K562 (cell line): ENCODE results near the gene MECR. TPM values are rescaled to one million over a fixed set of nuclear protein-coding genes. Genes with fewer than 3 reads are reported as not detected.

Source experiments
- ATAC-seq: fragments of 200-7000 bp; cut with Tn5 transposase; 3 replicates; pipeline ENCODE4 v1.9.1; 2020; ENCODE audit warnings: moderate library complexity
- BruUV-seq: library from RNA; stranded (reverse); fragments of 400-500 nt; replicated peaks from 2 replicates; lab custom pipeline; 2021; lab: Mats Ljungman, UMichigan
- CTCF ChIA-PET: fragments of 300-600 bp; formaldehyde crosslinking; extraction: SDS; loops from one replicate; lab custom pipeline; 2021; ENCODE audit warnings: low intra/inter-chr PET ratio; lab: Yijun Ruan, JAX
- POLR2A ChIA-PET: fragments of 300-600, 350-650 bp; sonication (Branson Sonifier 250); formaldehyde crosslinking; extraction: SDS; loops from one replicate; lab custom pipeline; 2021; ENCODE audit warnings: antibody characterized with exemption, inconsistent platforms; lab: Yijun Ruan, JAX
- DNase-seq, 4 experiments: peaks; one replicate each; pipeline versions ENCODE4 v3.0.0 to v3.0.0-alpha.2; 2011 to 2018; ENCODE audit warnings: low spot score in 3 of 4, mixed read lengths in 3 of 4; ENCODE audit errors: extremely low read depth in 1 of 4
- FAIRE-seq: peaks from 2 replicates; lab custom pipeline; 2011; peaks lifted over from hg19 to GRCh38; lab: Jason Lieb, UNC
- H2AFZ ChIP-seq: 2 replicates; pipeline ENCODE4 v1.6.0; 2011; ENCODE audit warnings: low read depth, low read length, control low read depth, inconsistent platforms
- H3K27ac ChIP-seq: fragments of 200-600 bp; 3 replicates; pipeline ENCODE4 v1.8.0; 2011; ENCODE audit warnings: low read depth, mild to moderate bottlenecking, control low read depth, inconsistent platforms, low read length, moderate library complexity, mixed read lengths; ENCODE audit errors: extremely low read depth
- H3K27me3 ChIP-seq, 2 experiments: fragments of 300-600 bp in 1 of 2; 2 replicates in 1 of 2; 3 replicates in 1 of 2; pipeline versions ENCODE4 v1.6.0 to v1.8.0; 2011; ENCODE audit warnings: inconsistent platforms in 2 of 2, low read length in 2 of 2, mild to moderate bottlenecking in 1 of 2, mixed read lengths in 1 of 2, moderate library complexity in 1 of 2; ENCODE audit not compliant: control insufficient read depth in 2 of 2, insufficient read depth in 2 of 2
- H3K36me3 ChIP-seq: fragments of 300-600 bp; 3 replicates; pipeline ENCODE4 v1.8.0; 2011; ENCODE audit warnings: mild to moderate bottlenecking, low read length, inconsistent platforms; ENCODE audit not compliant: control insufficient read depth, insufficient read depth
- H3K4me1 ChIP-seq, 2 experiments: fragments of 200-600 bp in 1 of 2; replicated peaks in 1 of 2; 2 replicates in 1 of 2; 3 replicates in 1 of 2; pipeline versions ENCODE4 v1.5.1 to v1.8.0; 2011; ENCODE audit warnings: inconsistent platforms in 2 of 2, low read length in 2 of 2, mild to moderate bottlenecking in 1 of 2, mixed read lengths in 1 of 2, moderate library complexity in 1 of 2; ENCODE audit not compliant: control insufficient read depth in 2 of 2, insufficient read depth in 2 of 2
- H3K4me2 ChIP-seq: 2 replicates; pipeline ENCODE4 v1.6.1; 2011; ENCODE audit warnings: low read length, control low read depth, inconsistent platforms, mixed read lengths; ENCODE audit not compliant: insufficient read depth
- H3K4me3 ChIP-seq: fragments of 200-600 bp; sonication (generic), shearing (Covaris generic); 2 replicates; pipeline ENCODE4 v1.5.1; 2016; ENCODE audit warnings: control low read depth, inconsistent platforms
- H3K79me2 ChIP-seq: fragments of 200-600 bp; 3 replicates; pipeline ENCODE4 v1.8.0; 2011; ENCODE audit warnings: low read length, inconsistent platforms; ENCODE audit not compliant: control insufficient read depth, insufficient read depth
- H3K9ac ChIP-seq, 2 experiments: 2 replicates each; pipeline versions ENCODE4 v1.6.0 to v1.6.1; 2011; ENCODE audit warnings: low read depth in 2 of 2, low read length in 2 of 2, control low read depth in 1 of 2, inconsistent platforms in 1 of 2, mild to moderate bottlenecking in 1 of 2, mixed read lengths in 1 of 2; ENCODE audit not compliant: insufficient read depth in 1 of 2
- H3K9me1 ChIP-seq: one replicate; pipeline ENCODE4 v1.6.0; 2011; ENCODE audit warnings: inconsistent platforms, mild to moderate bottlenecking, low read length, moderate library complexity; ENCODE audit not compliant: control insufficient read depth, insufficient read depth
- H3K9me3 ChIP-seq: replicated peaks from 2 replicates; pipeline ENCODE4 v1.5.1; 2011; ENCODE audit warnings: low read depth, low read length, inconsistent platforms; ENCODE audit not compliant: control insufficient read depth, insufficient read depth
- H4K20me1 ChIP-seq: replicated peaks from 2 replicates; pipeline ENCODE4 v1.6.1; 2011; ENCODE audit warnings: low read length, inconsistent platforms, mixed read lengths; ENCODE audit not compliant: control insufficient read depth, insufficient read depth
- FOSL1 ChIP-seq: fragments of 200-800 bp; sonication (Bioruptor generic); conservative IDR thresholded peaks from 2 replicates; pipeline ENCODE4 v1.6.1; 2016; ENCODE audit warnings: missing genetic modification characterization, missing compliant biosample characterization
- MTF1 ChIP-seq: fragments of 250-450 bp; sonication (Bioruptor Pico); IDR thresholded peaks from 2 replicates; pipeline ENCODE4 v1.9.0; 2021; ENCODE audit warnings: moderate library complexity, mild to moderate bottlenecking, inconsistent platforms, borderline replicate concordance
- POLR2G ChIP-seq: fragments of 200-400 bp; formaldehyde crosslinking; IDR thresholded peaks from 2 replicates; pipeline ENCODE4 v1.6.1; 2017; ENCODE audit warnings: low read depth, mild to moderate bottlenecking, antibody characterized with exemption, low read length, moderate library complexity
- SETDB1 ChIP-seq: IDR thresholded peaks from one replicate; pipeline ENCODE4 v1.6.1; 2012; ENCODE audit warnings: low read length, control low read depth, inconsistent platforms
- SOX6 ChIP-seq: fragments of 450-650 bp; IDR thresholded peaks from 2 replicates; pipeline ENCODE4 v1.6.1; 2014; ENCODE audit warnings: mild to moderate bottlenecking
- SPI1 ChIP-seq: IDR thresholded peaks from 2 replicates; pipeline ENCODE4 v1.6.1; 2011; ENCODE audit warnings: low read depth, low read length, control low read depth, borderline replicate concordance
- ZNF79 ChIP-seq: fragments of 250-450 bp; sonication (Bioruptor Pico); IDR thresholded peaks from 2 replicates; pipeline ENCODE4 v1.4.0; 2020; ENCODE audit warnings: low read depth, mild to moderate bottlenecking, moderate library complexity
- WGBS: fragments of 100-300 bp; shearing (Covaris generic); methylation state at CpG from one replicate; pipeline ENCODE4 v1.1.6; 2016; ENCODE audit warnings: low coverage, mixed read lengths; ENCODE audit not compliant: insufficient coverage; ENCODE audit errors: missing lambda C conversion rate; 5-methylcytosine and 5-hydroxymethylcytosine counted together
- in situ Hi-C: fragments of 300-500 bp; cut with MboI; formaldehyde crosslinking; loops from 4 replicates; pipeline ENCODE4 v1.15.0; 2018; ENCODE audit warnings: inconsistent platforms, mixed read lengths
- intact Hi-C: fragments of 100-400 bp; cut with micrococcal nuclease; formaldehyde crosslinking; loops from 2 replicates; pipeline ENCODE4 v1.14.2; 2022
- polyA plus RNA-seq, 8 experiments: library from polyadenylated mRNA; depleted of rRNA in 4 of 8; stranded (reverse) in 5 of 8; unstranded in 3 of 8; fragments of >200 nt; fragmentation: Nextera tagmentation in 2 of 8; fragmentation: Illumina TruSeq in 1 of 8; extraction: Ambion mirVana in 2 of 8; extraction: Trizol in 1 of 8; gene quantifications; 2 replicates each; pipeline versions ENCODE4 v1.2.1 to v1.2.3, GENCODE V29; 2011 to 2014; ENCODE audit warnings: inconsistent platforms in 1 of 8, missing spikeins in 1 of 8
- total RNA-seq, 7 experiments: library from RNA; depleted of rRNA in 6 of 7; stranded (reverse); fragments of >200 nt in 6 of 7; fragmentation: Illumina TruSeq in 2 of 7; extraction: Trizol in 2 of 7; gene quantifications; 2 replicates each; pipeline versions ENCODE4 v1.2.1 to v1.2.3, GENCODE V29; 2011 to 2021; ENCODE audit warnings: low replicate concordance in 1 of 7
- TF ChIP-seq, protein P1 (sequence below): fragments of 250-450 bp; sonication (Bioruptor Pico); IDR thresholded peaks from 2 replicates; pipeline ENCODE4 v1.5.1; 2021; ENCODE audit warnings: mild to moderate bottlenecking

Gene MECR
- total and polyA plus RNA-seq, 9 of the 15 experiments (the other 6 are each of a cell fraction or from before 2014, with no cell fraction given) = 10.4 to 58.6 (median 42.9) TPM

DNA sequence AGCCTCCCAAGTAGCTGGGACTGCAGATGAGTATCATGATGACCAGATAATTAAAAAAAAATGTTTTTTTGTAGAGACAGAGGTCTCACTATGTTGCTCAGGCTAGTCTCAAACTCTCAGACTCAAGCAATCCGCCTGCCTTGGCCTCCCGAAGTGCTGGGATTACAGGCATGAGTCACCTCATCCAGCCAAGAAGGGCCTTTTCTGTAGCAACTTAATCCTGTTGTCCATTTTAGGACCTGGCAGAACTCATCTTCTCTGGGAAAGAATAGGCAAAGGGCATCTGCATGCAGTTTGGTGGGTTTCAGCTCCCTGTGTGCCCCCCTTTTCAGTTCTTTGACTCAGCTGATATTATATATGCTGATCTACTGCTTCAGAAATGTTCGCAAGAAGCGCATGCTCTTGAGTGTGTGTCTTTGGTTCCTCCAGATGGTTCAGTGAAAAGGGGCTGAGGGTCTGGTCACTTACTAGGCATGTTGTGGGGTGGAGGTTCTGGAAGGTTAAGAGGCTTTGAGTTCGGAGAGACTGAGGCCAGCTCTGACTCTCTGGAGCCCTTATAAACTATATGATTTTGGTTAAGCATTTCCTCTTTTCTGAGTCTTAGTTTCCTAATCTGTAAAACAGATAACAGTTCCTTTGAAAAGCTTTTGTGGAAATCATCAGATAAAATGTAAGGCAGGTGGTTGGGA, 29.7 kb downstream of the MECR start:
- no peak for FAIRE-seq
- POLR2A ChIA-PET = interaction anchor here (0.6 to 2.7 kb wide), 8 partner anchors 19 to 938 kb away, joined by 3 to 21 read pairs (median 4); partner anchors contain the start of gene SRSF4
- BruUV-seq = no TSS peak

DNA sequence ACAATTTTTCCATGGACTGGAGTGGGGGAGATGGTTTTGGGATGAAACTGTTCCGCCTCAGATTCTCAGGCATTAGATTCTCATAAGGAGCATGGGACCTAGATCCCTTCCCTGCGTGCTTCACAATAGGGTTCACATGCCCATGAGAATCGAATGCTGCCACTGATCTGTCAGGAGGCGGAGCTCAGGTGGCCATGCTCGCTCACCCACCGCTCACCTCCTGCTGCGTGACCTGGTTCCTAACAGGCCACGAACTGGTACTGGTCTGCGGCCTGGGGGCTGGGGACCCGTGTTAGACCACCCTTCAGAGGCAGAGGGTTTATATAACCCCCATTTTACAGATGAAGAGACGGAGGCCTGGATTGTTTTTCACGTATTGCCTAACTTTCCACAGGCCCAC, 32.7 kb downstream of the MECR start:
- CTCF ChIA-PET = interaction anchor here (0.8 to 1.6 kb wide), 2 partner anchors 16 to 317 kb away, joined by 4 to 8 read pairs; partner anchors contain the start of gene SRSF4
- Histone ChIP-seq H3K27ac (no peak overlapping the region), H3K9me1 (no peaks in the 10 kb centered on the region), H3K4me3 (no peak overlapping the region), H3K4me1 (peaks cover 18 to 19% of the 10 kb centered on the region in 2 experiments), H3K27me3 (no peaks in the 10 kb centered on the region), H3K4me2 (no peak overlapping the region), H2AFZ (no peak overlapping the region), H3K79me2 (no peaks in the 10 kb centered on the region), H3K36me3 (peaks cover 91% of the 10 kb centered on the region), H3K9ac (no peak overlapping the region), H3K9me3 (no peaks in the 10 kb centered on the region), H4K20me1 (no peaks in the 10 kb centered on the region)
- POLR2A ChIA-PET = interaction anchor here (0.6 to 2.5 kb wide), 11 partner anchors 12 to 930 kb away, joined by 3 to 20 read pairs (median 4); partner anchors contain the start of gene SRSF4
- no peak for FAIRE-seq
- in situ Hi-C loops = loop anchor here (5.0 kb wide), 1 partner anchor 316 kb away; no protein-coding TSS in a partner anchor
- DNase-seq = no peak
- ATAC-seq = no peak
- WGBS = 92% methylated on average over 12 of the region's 12 CpGs
- intact Hi-C loops = no loop called here
- no TSS peak for BruUV-seq
- 0 out of 2 replicates have a peak, but pooled peaks have one; percentile 15 for TF ChIP-seq POLR2G
- TF ChIP-seq SETDB1 = no peak
- TF ChIP-seq, protein P1, sequence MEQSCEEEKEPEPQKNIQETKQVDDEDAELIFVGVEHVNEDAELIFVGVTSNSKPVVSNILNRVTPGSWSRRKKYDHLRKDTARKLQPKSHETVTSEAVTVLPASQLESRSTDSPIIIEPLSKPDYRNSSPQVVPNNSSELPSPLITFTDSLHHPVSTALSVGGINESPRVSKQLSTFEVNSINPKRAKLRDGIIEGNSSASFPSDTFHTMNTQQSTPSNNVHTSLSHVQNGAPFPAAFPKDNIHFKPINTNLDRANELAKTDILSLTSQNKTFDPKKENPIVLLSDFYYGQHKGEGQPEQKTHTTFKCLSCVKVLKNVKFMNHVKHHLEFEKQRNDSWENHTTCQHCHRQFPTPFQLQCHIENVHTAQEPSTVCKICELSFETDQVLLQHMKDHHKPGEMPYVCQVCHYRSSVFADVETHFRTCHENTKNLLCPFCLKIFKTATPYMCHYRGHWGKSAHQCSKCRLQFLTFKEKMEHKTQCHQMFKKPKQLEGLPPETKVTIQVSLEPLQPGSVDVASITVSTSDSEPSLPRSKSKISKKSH (CRISPR knock-in tag) = no peak

More for the DNA sequence above, 29.7 kb downstream of the MECR start:
- in situ Hi-C loops (loop anchor here (5.0 kb wide), 1 partner anchor 164 kb away; no protein-coding TSS in a partner anchor), intact Hi-C loops (loop anchor here (5.0 kb wide), 1 partner anchor 554 kb away; the partner anchor contains the start of gene RNU11)
- 87% methylated on average over 5 of the region's 5 CpGs for WGBS
- Histone ChIP-seq H3K9me1 (no peaks in the 10 kb centered on the region), H2AFZ (no peak overlapping the region), H3K79me2 (no peaks in the 10 kb centered on the region), H4K20me1 (no peaks in the 10 kb centered on the region), H3K4me3 (no peak overlapping the region), H3K27ac (no peak overlapping the region), H3K4me1 (peaks cover 18 to 21% of the 10 kb centered on the region in 2 experiments), H3K36me3 (peaks cover 86% of the 10 kb centered on the region), H3K9me3 (no peaks in the 10 kb centered on the region), H3K4me2 (no peak overlapping the region), H3K9ac (peak overlapping the region in 1 of 2 experiments; percentile 16; a peak in 1 of 4 replicates), H3K27me3 (no peaks in the 10 kb centered on the region)
- CTCF ChIA-PET = interaction anchor here (0.6 to 3.8 kb wide), 4 partner anchors 19 to 416 kb away, joined by 3 to 35 read pairs (median 6); partner anchors contain the start of gene SRSF4
- TF ChIP-seq ZNF79 (CRISPR knock-in tag) (no peak), FOSL1 (tag) (peak; percentile 55), SOX6 (peak; percentile 53; the same call in 1 of the 2 replicates), MTF1 (no peak), SPI1 (peak; percentile 75; the same call in 1 of the 2 replicates)
- ATAC-seq = no peak
- DNase-seq = no peak
